ENCODE results near the gene GKAP1. TPM values are rescaled to one million over a fixed set of nuclear protein-coding genes. Genes with fewer than 3 reads are reported as not detected.

Gene GKAP1
- total and polyA plus RNA-seq, 2 of the 13 experiments (the other 11 are each of a cell fraction or from before 2014, with no cell fraction given), result 5.6 to 6.1 TPM

DNA sequence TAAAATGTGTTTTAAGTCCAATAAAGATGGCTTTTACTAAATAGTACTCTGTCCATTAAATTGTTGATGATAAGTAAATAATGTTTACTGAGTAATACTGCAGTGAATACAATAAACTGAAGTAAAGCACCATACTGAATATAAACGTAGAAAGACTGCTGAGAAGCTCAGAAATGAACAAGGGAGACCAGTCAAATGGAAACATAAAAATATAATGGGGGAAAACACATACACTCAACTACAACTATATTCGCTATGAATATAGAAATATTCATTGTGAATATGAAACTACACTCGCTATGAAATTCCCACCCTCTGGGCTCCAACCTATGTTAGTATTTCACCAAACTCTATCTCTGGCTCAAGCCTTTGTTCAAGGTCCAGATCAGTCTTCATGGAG lies 67.9 kb downstream of the GKAP1 start:
- no peak overlapping the region for H2AFZ ChIP-seq (ENCODE audit: low read length)
- no peak overlapping the region for H3K27ac ChIP-seq (ENCODE audit: extremely low read length, insufficient read depth, low read length)
- H3K9me3 ChIP-seq (ENCODE audit: low read length), result no peaks in the 10 kb centered on the region
- H3K27me3 ChIP-seq (ENCODE audit: control insufficient read depth in 1 of 2, insufficient read depth in 2 of 2, low read length in 2 of 2), result no peaks in the 10 kb centered on the region
- no peaks in the 10 kb centered on the region for H3K4me1 ChIP-seq (ENCODE audit: insufficient read depth, low read length)
- H4K20me1 ChIP-seq (ENCODE audit: insufficient read depth, low read length), result no peaks in the 10 kb centered on the region
- H3K36me3 ChIP-seq (replicated peaks in 1 of 2; ENCODE audit: control insufficient read depth in 1 of 2, insufficient read depth in 2 of 2, low read length in 2 of 2), result no peaks in the 10 kb centered on the region
- H3K9ac ChIP-seq (ENCODE audit: insufficient read depth, low read depth, low read length), result no peak overlapping the region
- no peak overlapping the region for H3K4me2 ChIP-seq (ENCODE audit: low read depth, low read length)
- no TSS peak for BruUV-seq (replicated peaks)
- FAIRE-seq, result no peak
- intact Hi-C loops (cut with micrococcal nuclease; ENCODE audit: unreplicated experiment) (no loop called here), in situ Hi-C loops (cut with HindIII; ENCODE audit: extremely low pct_ligation_motif_present, low pct_unique_long_range_greater_than_20kb) (no loop called here)
- no peak for ATAC-seq
- DNase-seq (ENCODE audit: low spot score), result no peak
- 96% methylated on average over 3 of the region's 3 CpGs for WGBS (ENCODE audit: low lambda C conversion rate)
- H3K4me3 ChIP-seq (replicated peaks in 1 of 3; ENCODE audit: insufficient read depth in 1 of 3, low read depth in 2 of 3, low read length in 3 of 3), result no peak overlapping the region
- POLR2A ChIA-PET, result no interaction called here
- CTCF ChIA-PET (ENCODE audit: low intra/inter-chr PET ratio, low total read pairs), result no interaction called here
- no peaks in the 10 kb centered on the region for H3K79me2 ChIP-seq (ENCODE audit: insufficient read depth, low read length)
- TF ChIP-seq MTA1 (CRISPR knock-in tag; IDR thresholded peaks at IDR 0.05; ENCODE audit: borderline replicate concordance) (no peak), ZNF136 (CRISPR knock-in tag; IDR thresholded peaks at IDR 0.05; ENCODE audit: low read depth) (no peak), ZNF780A (CRISPR knock-in tag; IDR thresholded peaks at IDR 0.05) (no peak), FOXA1 (IDR thresholded peaks at IDR 0.05) (no peak), FOXA1 (CRISPR knock-in tag; IDR thresholded peaks at IDR 0.05) (no peak), ZBTB21 (CRISPR knock-in tag; IDR thresholded peaks at IDR 0.05) (no peak), NR2F1 (CRISPR knock-in tag; IDR thresholded peaks at IDR 0.05) (no peak), RFXAP (CRISPR knock-in tag; IDR thresholded peaks at IDR 0.05; ENCODE audit: borderline replicate concordance) (no peak), SNRNP70 (IDR thresholded peaks at IDR 0.05; ENCODE audit: low read depth, low read length) (no peak), DR1 (CRISPR knock-in tag; IDR thresholded peaks at IDR 0.05) (no peak)
- TF ChIP-seq, protein P1, sequence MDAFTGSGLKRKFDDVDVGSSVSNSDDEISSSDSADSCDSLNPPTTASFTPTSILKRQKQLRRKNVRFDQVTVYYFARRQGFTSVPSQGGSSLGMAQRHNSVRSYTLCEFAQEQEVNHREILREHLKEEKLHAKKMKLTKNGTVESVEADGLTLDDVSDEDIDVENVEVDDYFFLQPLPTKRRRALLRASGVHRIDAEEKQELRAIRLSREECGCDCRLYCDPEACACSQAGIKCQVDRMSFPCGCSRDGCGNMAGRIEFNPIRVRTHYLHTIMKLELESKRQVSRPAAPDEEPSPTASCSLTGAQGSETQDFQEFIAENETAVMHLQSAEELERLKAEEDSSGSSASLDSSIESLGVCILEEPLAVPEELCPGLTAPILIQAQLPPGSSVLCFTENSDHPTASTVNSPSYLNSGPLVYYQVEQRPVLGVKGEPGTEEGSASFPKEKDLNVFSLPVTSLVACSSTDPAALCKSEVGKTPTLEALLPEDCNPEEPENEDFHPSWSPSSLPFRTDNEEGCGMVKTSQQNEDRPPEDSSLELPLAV (CRISPR knock-in tag; conservative IDR thresholded peaks at IDR 0.05; ENCODE audit: low read depth), result no peak
- TF ChIP-seq, protein P2, sequence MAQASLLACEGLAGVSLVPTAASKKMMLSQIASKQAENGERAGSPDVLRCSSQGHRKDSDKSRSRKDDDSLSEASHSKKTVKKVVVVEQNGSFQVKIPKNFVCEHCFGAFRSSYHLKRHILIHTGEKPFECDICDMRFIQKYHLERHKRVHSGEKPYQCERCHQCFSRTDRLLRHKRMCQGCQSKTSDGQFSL (CRISPR knock-in tag; IDR thresholded peaks at IDR 0.05), result no peak
- TF ChIP-seq, protein P3, sequence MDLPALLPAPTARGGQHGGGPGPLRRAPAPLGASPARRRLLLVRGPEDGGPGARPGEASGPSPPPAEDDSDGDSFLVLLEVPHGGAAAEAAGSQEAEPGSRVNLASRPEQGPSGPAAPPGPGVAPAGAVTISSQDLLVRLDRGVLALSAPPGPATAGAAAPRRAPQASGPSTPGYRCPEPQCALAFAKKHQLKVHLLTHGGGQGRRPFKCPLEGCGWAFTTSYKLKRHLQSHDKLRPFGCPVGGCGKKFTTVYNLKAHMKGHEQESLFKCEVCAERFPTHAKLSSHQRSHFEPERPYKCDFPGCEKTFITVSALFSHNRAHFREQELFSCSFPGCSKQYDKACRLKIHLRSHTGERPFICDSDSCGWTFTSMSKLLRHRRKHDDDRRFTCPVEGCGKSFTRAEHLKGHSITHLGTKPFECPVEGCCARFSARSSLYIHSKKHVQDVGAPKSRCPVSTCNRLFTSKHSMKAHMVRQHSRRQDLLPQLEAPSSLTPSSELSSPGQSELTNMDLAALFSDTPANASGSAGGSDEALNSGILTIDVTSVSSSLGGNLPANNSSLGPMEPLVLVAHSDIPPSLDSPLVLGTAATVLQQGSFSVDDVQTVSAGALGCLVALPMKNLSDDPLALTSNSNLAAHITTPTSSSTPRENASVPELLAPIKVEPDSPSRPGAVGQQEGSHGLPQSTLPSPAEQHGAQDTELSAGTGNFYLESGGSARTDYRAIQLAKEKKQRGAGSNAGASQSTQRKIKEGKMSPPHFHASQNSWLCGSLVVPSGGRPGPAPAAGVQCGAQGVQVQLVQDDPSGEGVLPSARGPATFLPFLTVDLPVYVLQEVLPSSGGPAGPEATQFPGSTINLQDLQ (CRISPR knock-in tag; IDR thresholded peaks at IDR 0.05), result no peak
- TF ChIP-seq, protein P4, sequence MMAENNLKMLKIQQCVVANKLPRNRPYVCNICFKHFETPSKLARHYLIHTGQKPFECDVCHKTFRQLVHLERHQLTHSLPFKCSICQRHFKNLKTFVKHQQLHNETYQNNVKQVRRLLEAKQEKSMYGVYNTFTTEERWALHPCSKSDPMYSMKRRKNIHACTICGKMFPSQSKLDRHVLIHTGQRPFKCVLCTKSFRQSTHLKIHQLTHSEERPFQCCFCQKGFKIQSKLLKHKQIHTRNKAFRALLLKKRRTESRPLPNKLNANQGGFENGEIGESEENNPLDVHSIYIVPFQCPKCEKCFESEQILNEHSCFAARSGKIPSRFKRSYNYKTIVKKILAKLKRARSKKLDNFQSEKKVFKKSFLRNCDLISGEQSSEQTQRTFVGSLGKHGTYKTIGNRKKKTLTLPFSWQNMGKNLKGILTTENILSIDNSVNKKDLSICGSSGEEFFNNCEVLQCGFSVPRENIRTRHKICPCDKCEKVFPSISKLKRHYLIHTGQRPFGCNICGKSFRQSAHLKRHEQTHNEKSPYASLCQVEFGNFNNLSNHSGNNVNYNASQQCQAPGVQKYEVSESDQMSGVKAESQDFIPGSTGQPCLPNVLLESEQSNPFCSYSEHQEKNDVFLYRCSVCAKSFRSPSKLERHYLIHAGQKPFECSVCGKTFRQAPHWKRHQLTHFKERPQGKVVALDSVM (CRISPR knock-in tag; IDR thresholded peaks at IDR 0.05), result no peak

Measured in HepG2 (cell line).